ENCODE data around the gene PRLR. TPM values are rescaled to one million over a fixed set of nuclear protein-coding genes. Genes with fewer than 3 reads are reported as not detected.

PRLR gene
- total and polyA plus RNA-seq, 2 of the 8 experiments (the other 6 are each of a cell fraction or from before 2014, with no cell fraction given): 0.53 to 2.5 TPM

- DNase-seq (ENCODE audit: low read depth in 1 of 2, low spot score in 2 of 2): no peak
- 72% methylated on average over 3 of the region's 3 CpGs; no CpG with 5 or more reads in 1 of the 2 experiments for WGBS, 2 experiments (ENCODE audit: extremely low coverage in 1 of 2, insufficient coverage in 1 of 2, insufficient read length in 1 of 2, insufficient replicate concordance in 2 of 2, low coverage in 1 of 2, low lambda C conversion rate in 2 of 2, missing lambda C conversion rate in 1 of 2)
- Histone ChIP-seq H3K9me3 (ENCODE audit: insufficient read depth in 2 of 2, low read depth in 1 of 2, low read length in 1 of 2) (no peaks in the 10 kb centered on the region), H3K23me2 (ENCODE audit: low read depth, low read length) (no peaks in the 10 kb centered on the region), H3K27ac (ENCODE audit: low read depth, low read length) (no peak overlapping the region), H3K23ac (ENCODE audit: insufficient read length) (no peak overlapping the region), H2BK15ac (ENCODE audit: low read length) (no peak overlapping the region), H3K4me3 (ENCODE audit: extremely low read depth in 1 of 4, insufficient read depth in 2 of 4, low read depth in 3 of 4, low read length in 4 of 4) (no peak overlapping the region), H2BK20ac (ENCODE audit: low read length) (no peak overlapping the region), H2AFZ (ENCODE audit: low read length) (no peak overlapping the region), H4K5ac (ENCODE audit: insufficient read length, low read depth, low read length) (no peak overlapping the region), H3K14ac (ENCODE audit: insufficient read length) (no peak overlapping the region), H4K8ac (ENCODE audit: extremely low read depth, insufficient read depth, low read length) (no peak overlapping the region), H3K79me1 (ENCODE audit: low read depth, low read length) (no peaks in the 10 kb centered on the region), H2BK5ac (ENCODE audit: low read depth, low read length) (no peak overlapping the region), H3K56ac (replicated peaks; ENCODE audit: insufficient read length, low read depth, low read length) (no peak overlapping the region), H4K20me1 (replicated peaks in 1 of 2; ENCODE audit: control insufficient read depth in 1 of 2, insufficient read depth in 2 of 2, low read length in 2 of 2) (no peaks in the 10 kb centered on the region), H3K27me3 (replicated peaks in 1 of 4; ENCODE audit: control insufficient read depth in 3 of 4, extremely low read depth in 1 of 4, insufficient read depth in 3 of 4, low read length in 3 of 4) (no peaks in the 10 kb centered on the region), H3K4me2 (ENCODE audit: insufficient read depth in 1 of 2, low read depth in 2 of 2, low read length in 2 of 2) (no peak overlapping the region), H4K91ac (replicated peaks; ENCODE audit: insufficient read length, low read length) (no peak overlapping the region), H2AK5ac (ENCODE audit: low read depth, low read length) (no peak overlapping the region), H3K4me1 (replicated peaks in 1 of 4; ENCODE audit: control insufficient read depth in 3 of 4, insufficient read depth in 4 of 4, low read length in 3 of 4) (peaks cover 0 to 7% (median 0%) of the 10 kb centered on the region in 4 experiments; a peak in 2 of 7 replicates), H3K9ac (replicated peaks in 1 of 4; ENCODE audit: extremely low read depth in 1 of 4, low read depth in 3 of 4, low read length in 3 of 4) (no peak overlapping the region), H3K36me3 (ENCODE audit: control insufficient read depth in 2 of 4, insufficient read depth in 4 of 4, low read length in 3 of 4) (no peaks in the 10 kb centered on the region), H3K79me2 (ENCODE audit: control insufficient read depth in 1 of 2, insufficient read depth in 2 of 2, low read length in 2 of 2) (no peaks in the 10 kb centered on the region), H3K4ac (replicated peaks; ENCODE audit: insufficient read length, low read depth, low read length) (no peak overlapping the region), H2BK12ac (ENCODE audit: low read depth, low read length) (no peak overlapping the region), H3K18ac (ENCODE audit: extremely low read depth, low read length) (no peak overlapping the region), H2BK120ac (replicated peaks; ENCODE audit: low read depth, low read length) (no peak overlapping the region)
- POLR2A ChIA-PET (ENCODE audit: partially characterized antibody): no interaction called here
- CTCF ChIA-PET (ENCODE audit: partially characterized antibody): interaction anchor here (0.9 to 1.2 kb wide), 5 partner anchors 12 to 188 kb away, joined by 3 to 4 read pairs (median 3); no protein-coding TSS in a partner anchor
- no peak for FAIRE-seq
- no peak for TF ChIP-seq CTBP2 (IDR thresholded peaks at IDR 0.05; ENCODE audit: borderline replicate concordance, insufficient read depth, insufficient read length, low read length)
- TF ChIP-seq EP300 (IDR thresholded peaks at IDR 0.05; ENCODE audit: borderline replicate concordance in 1 of 2, low read depth in 2 of 2, low read length in 2 of 2): no peak
- no peak for TF ChIP-seq FOSL1 (IDR thresholded peaks at IDR 0.05; ENCODE audit: insufficient read depth, low read depth, low read length)
- no peak for TF ChIP-seq RFX5 (IDR thresholded peaks at IDR 0.05; ENCODE audit: borderline replicate concordance, low read depth, low read length)
- no peak for TF ChIP-seq GTF2F1 (IDR thresholded peaks at IDR 0.05; ENCODE audit: borderline replicate concordance, low read depth, low read length)
- TF ChIP-seq CHD2 (IDR thresholded peaks at IDR 0.05; ENCODE audit: low read length): no peak
- no peak for TF ChIP-seq JUND (IDR thresholded peaks at IDR 0.05; ENCODE audit: low read length)
- TF ChIP-seq SIRT6 (IDR thresholded peaks at IDR 0.05; ENCODE audit: low read length): no peak
- TF ChIP-seq NRF1 (IDR thresholded peaks at IDR 0.05; ENCODE audit: low read depth, low read length): no peak
- no peak for TF ChIP-seq BCL11A (IDR thresholded peaks at IDR 0.05; ENCODE audit: low read depth in 2 of 2, low read length in 2 of 2)
- TF ChIP-seq TCF12 (IDR thresholded peaks at IDR 0.05; ENCODE audit: low read depth, low read length): no peak
- no peak for TF ChIP-seq USF2 (IDR thresholded peaks at IDR 0.05; ENCODE audit: low read length)
- TF ChIP-seq, protein P1, sequence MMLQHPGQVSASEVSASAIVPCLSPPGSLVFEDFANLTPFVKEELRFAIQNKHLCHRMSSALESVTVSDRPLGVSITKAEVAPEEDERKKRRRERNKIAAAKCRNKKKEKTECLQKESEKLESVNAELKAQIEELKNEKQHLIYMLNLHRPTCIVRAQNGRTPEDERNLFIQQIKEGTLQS (IDR thresholded peaks at IDR 0.05; ENCODE audit: insufficient read depth, low read depth, low read length): no peak
Measured at GRCh38 chr5:35041261-35041660, 189.0 kb downstream of the PRLR start.
